A549 (cell line): ENCODE results near the gene CTCF. TPM values are rescaled to one million over a fixed set of nuclear protein-coding genes. Genes with fewer than 3 reads are reported as not detected.

Experiments
- ATAC-seq, 2 experiments: fragments of 200-7000 bp in 1 of 2; fragments of >200 bp in 1 of 2; cut with Nextera tagmentation in 1 of 2; cut with Tn5 transposase in 1 of 2; 3 replicates each; pipeline versions ENCODE4 v1.8.0 to v1.9.1; 2018 to 2020; ENCODE audit warnings: mild to moderate bottlenecking in 1 of 2, moderate library complexity in 1 of 2
- CTCF ChIA-PET: fragments of 300-600 bp; sonication (Branson Sonifier 250); formaldehyde crosslinking; extraction: SDS; loops from one replicate; lab custom pipeline; 2021; ENCODE audit warnings: antibody characterized with exemption, inconsistent platforms; lab: Yijun Ruan, JAX
- POLR2A ChIA-PET: fragments of 350-600 bp; formaldehyde crosslinking; extraction: SDS; loops from one replicate; lab custom pipeline; 2021; ENCODE audit warnings: antibody characterized with exemption, inconsistent platforms; lab: Yijun Ruan, JAX
- DNase-seq, 2 experiments: peaks; one replicate each; pipeline versions ENCODE4 v3.0.0 to v3.0.0-alpha.2; 2011 to 2016; ENCODE audit warnings: low read depth in 1 of 2, low spot score in 1 of 2
- FAIRE-seq: peaks from 2 replicates; lab custom pipeline; 2011; peaks lifted over from hg19 to GRCh38; lab: Jason Lieb, UNC
- H3K27ac ChIP-seq, 2 experiments: fragments of >200 bp; sonication (Bioruptor Twin); formaldehyde crosslinking; 3 replicates each; pipeline ENCODE4 v1.5.1; 2016 to 2017
- H3K4me1 ChIP-seq: fragments of >200 bp; sonication (Bioruptor Twin); formaldehyde crosslinking; 3 replicates; pipeline ENCODE4 v1.6.1; 2016
- H3K4me2 ChIP-seq: fragments of >200 bp; sonication (Bioruptor Twin); formaldehyde crosslinking; 3 replicates; pipeline ENCODE4 v1.6.1; 2016
- H3K4me3 ChIP-seq: fragments of >200 bp; sonication (Bioruptor Twin); formaldehyde crosslinking; 3 replicates; pipeline ENCODE4 v1.5.1; 2016
- H3K9me3 ChIP-seq: fragments of >200 bp; sonication (Bioruptor Twin); formaldehyde crosslinking; 3 replicates; pipeline ENCODE4 v1.6.1; 2016
- CHD2 ChIP-seq: fragments of 150-350 bp; IDR thresholded peaks from 2 replicates; pipeline ENCODE4 v1.6.1; 2014; ENCODE audit warnings: low read length; ENCODE audit not compliant: partially characterized antibody
- EP300 ChIP-seq, 2 experiments: fragments of >200 bp; sonication (Bioruptor Twin); formaldehyde crosslinking; IDR thresholded peaks; 2 replicates in 1 of 2; 3 replicates in 1 of 2; pipeline ENCODE4 v1.6.1; 2016 to 2017
- FOSB ChIP-seq: fragments of 250-450 bp; sonication (Bioruptor Pico); IDR thresholded peaks from 2 replicates; pipeline ENCODE4 v1.5.0; 2020; ENCODE audit warnings: mild to moderate bottlenecking, moderate library complexity
- FOSL2 ChIP-seq, 2 experiments: fragments of 450-650 bp in 1 of 2; fragments of >200 bp in 1 of 2; sonication (Bioruptor Twin) in 1 of 2; formaldehyde crosslinking; IDR thresholded peaks; 2 replicates each; pipeline versions ENCODE4 v1.5.0 to v1.6.1; 2016 to 2020; ENCODE audit warnings: mild to moderate bottlenecking in 1 of 2, moderate library complexity in 1 of 2
- FOXS1 ChIP-seq: fragments of 250-450 bp; sonication (Bioruptor Pico); IDR thresholded peaks from 2 replicates; pipeline ENCODE4 v1.5.0; 2020; ENCODE audit warnings: mild to moderate bottlenecking, moderate library complexity
- GATA3 ChIP-seq: IDR thresholded peaks from 2 replicates; pipeline ENCODE4 v1.6.1; 2012; ENCODE audit warnings: borderline replicate concordance
- HDAC2 ChIP-seq: fragments of 200-600 bp; sonication (generic); IDR thresholded peaks from 2 replicates; pipeline ENCODE4 v1.6.1; 2016
- JUN ChIP-seq, 2 experiments: fragments of >200 bp; sonication (Bioruptor Twin); formaldehyde crosslinking; IDR thresholded peaks; 2 replicates in 1 of 2; 3 replicates in 1 of 2; pipeline ENCODE4 v1.6.1; 2016 to 2017
- JUNB ChIP-seq: fragments of >200 bp; sonication (Bioruptor Twin); formaldehyde crosslinking; IDR thresholded peaks from 2 replicates; pipeline ENCODE4 v1.6.1; 2016
- KDM5A ChIP-seq: fragments of 200-600 bp; sonication (generic); IDR thresholded peaks from 2 replicates; pipeline ENCODE4 v1.6.1; 2016; ENCODE audit warnings: antibody characterized with exemption, mild to moderate bottlenecking
- NPAS2 ChIP-seq: fragments of 250-450 bp; sonication (Bioruptor Pico); IDR thresholded peaks from 2 replicates; pipeline ENCODE4 v1.8.0; 2022; ENCODE audit warnings: mild to moderate bottlenecking, moderate library complexity, borderline replicate concordance
- PHF8 ChIP-seq: fragments of 200-600 bp; sonication (generic); IDR thresholded peaks from 2 replicates; pipeline ENCODE4 v1.6.1; 2016; ENCODE audit warnings: low read depth, mild to moderate bottlenecking, antibody characterized with exemption, moderate library complexity, borderline replicate concordance
- POLR2A ChIP-seq: IDR thresholded peaks from 2 replicates; pipeline ENCODE4 v1.6.1; 2012; ENCODE audit warnings: mild to moderate bottlenecking, low read length
- RCOR1 ChIP-seq: fragments of 150-350 bp; IDR thresholded peaks from 2 replicates; pipeline ENCODE4 v1.6.1; 2014; ENCODE audit warnings: antibody characterized with exemption, low read length, low read depth
- RFX5 ChIP-seq: fragments of 450-650 bp; IDR thresholded peaks from 2 replicates; pipeline ENCODE4 v1.7.1; 2014; ENCODE audit warnings: antibody characterized with exemption, mild to moderate bottlenecking, moderate library complexity
- RNF2 ChIP-seq: fragments of 200-600 bp; sonication (generic); IDR thresholded peaks from 2 replicates; pipeline ENCODE4 v1.6.1; 2016; ENCODE audit warnings: low read depth, mild to moderate bottlenecking, antibody characterized with exemption, moderate library complexity, borderline replicate concordance
- SMC3 ChIP-seq: fragments of >200 bp; sonication (Bioruptor Twin); formaldehyde crosslinking; IDR thresholded peaks from 3 replicates; pipeline ENCODE4 v1.6.1; 2018; ENCODE audit warnings: inconsistent platforms
- SREBF2 ChIP-seq: fragments of 450-650 bp; IDR thresholded peaks from 2 replicates; pipeline ENCODE4 v1.6.1; 2014; ENCODE audit warnings: mild to moderate bottlenecking, moderate library complexity
- TFCP2L1 ChIP-seq: fragments of 250-450 bp; sonication (Bioruptor Pico); IDR thresholded peaks from 2 replicates; pipeline ENCODE4 v1.5.0; 2021; ENCODE audit warnings: mild to moderate bottlenecking
- ZC3H11A ChIP-seq: fragments of 450-650 bp; IDR thresholded peaks from 2 replicates; pipeline ENCODE4 v1.6.1; 2014; ENCODE audit warnings: antibody characterized with exemption, mild to moderate bottlenecking
- ZSCAN20 ChIP-seq: fragments of 250-450 bp; sonication (Bioruptor Pico); IDR thresholded peaks from 2 replicates; pipeline ENCODE4 v1.8.0; 2022; ENCODE audit warnings: mild to moderate bottlenecking, moderate library complexity
- WGBS: methylation state at CpG from one replicate; pipeline ENCODE4 v1.1.6; 2017; ENCODE audit errors: missing lambda C conversion rate; 5-methylcytosine and 5-hydroxymethylcytosine counted together
- polyA plus RNA-seq, 4 experiments: library from polyadenylated mRNA; depleted of rRNA in 3 of 4; stranded (reverse); fragments of >200 nt; fragmentation: RNase III in 1 of 4; extraction: RNeasy Plus Mini Kit Qiagen cat#74134 plus additional on column Dnase treatment in 1 of 4; gene quantifications; 2 replicates in 3 of 4; 3 replicates in 1 of 4; pipeline ENCODE4 v1.2.3, GENCODE V29; 2011 to 2017
- TF ChIP-seq, protein P1 (sequence below): fragments of >200 bp; sonication (Bioruptor Twin); formaldehyde crosslinking; IDR thresholded peaks from 2 replicates; pipeline ENCODE4 v1.6.1; 2016
- TF ChIP-seq, protein P2 (sequence below): fragments of 250-450 bp; sonication (Bioruptor Pico); IDR thresholded peaks from 2 replicates; pipeline ENCODE4 v1.5.0; 2021; ENCODE audit warnings: mild to moderate bottlenecking, moderate library complexity, borderline replicate concordance
- TF ChIP-seq, protein P3 (sequence below): fragments of 200-600 bp; sonication (generic); IDR thresholded peaks from 2 replicates; pipeline ENCODE4 v1.6.1; 2016; ENCODE audit warnings: antibody characterized with exemption, mild to moderate bottlenecking, moderate library complexity
- TF ChIP-seq, protein P4 (sequence below): IDR thresholded peaks from 2 replicates; pipeline ENCODE4 v1.6.1; 2012; ENCODE audit warnings: low read depth, borderline replicate concordance

Gene CTCF
- polyA plus RNA-seq, 2 of the 4 experiments (the other 2 are of a cell fraction): 42.5 to 58.4 TPM

DNA sequence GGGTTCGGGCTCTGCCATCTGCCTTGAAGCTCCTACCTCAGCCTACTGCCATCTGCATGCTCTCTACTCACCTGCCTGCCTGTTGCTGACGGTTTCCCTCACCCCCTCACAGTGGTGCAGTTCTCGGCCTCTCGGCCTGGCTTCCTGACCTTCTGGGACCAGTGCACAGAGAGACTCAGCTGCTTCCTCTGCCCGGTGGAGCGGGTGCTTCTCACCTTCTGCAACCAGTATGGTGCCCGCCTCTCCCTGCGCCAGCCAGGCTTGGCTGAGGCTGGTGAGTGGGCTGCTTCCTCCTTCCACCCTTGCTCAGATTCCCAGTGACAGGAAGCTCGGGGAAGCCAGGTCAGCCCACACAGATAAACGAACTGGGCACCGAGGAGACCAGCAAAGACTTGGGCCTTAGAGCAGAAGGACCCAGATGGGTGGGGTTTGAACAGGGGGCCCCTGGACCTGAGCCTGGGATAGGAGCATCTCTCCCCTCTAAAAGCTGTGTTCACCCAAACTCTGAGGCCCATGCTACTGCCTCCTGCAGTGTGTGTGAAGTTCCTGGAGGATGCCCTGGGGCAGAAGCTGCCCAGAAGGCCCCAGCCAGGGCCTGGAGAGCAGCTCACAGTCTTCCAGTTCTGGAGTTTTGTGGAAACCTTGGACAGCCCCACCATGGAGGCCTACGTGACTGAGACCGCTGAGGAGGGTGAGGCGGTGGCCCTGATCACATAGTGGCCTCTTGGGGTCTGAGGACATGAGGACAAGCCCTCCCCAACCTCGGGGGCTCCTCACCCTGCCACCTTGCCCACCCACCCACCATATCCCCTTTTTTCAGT lies 17.3 kb upstream of the CTCF start:
- H3K4me3 ChIP-seq: no peak overlapping the region
- WGBS: 83% methylated on average over 15 of the region's 15 CpGs
- peaks cover 9% of the 10 kb centered on the region; the same call in 1 of the 3 replicates for H3K4me1 ChIP-seq
- ChIA-PET CTCF (interaction anchor here (0.6 to 22.1 kb wide), 14 partner anchors 10 to 122 kb away, joined by 3 to 301 read pairs (median 5); partner anchors contain the start of genes ACD, ATP6V0D1, CARMIL2 and CTCF), POLR2A (interaction anchor here (0.7 kb wide), 1 partner anchor 18 kb away, joined by 3 read pairs; no protein-coding TSS in a partner anchor)
- TF ChIP-seq PHF8 (no peak), SMC3 (no peak), GATA3 (no peak), FOSL2 (IDR thresholded peaks at IDR 0.05) (no peak), FOSL2 (CRISPR knock-in tag; IDR thresholded peaks at IDR 0.05) (no peak), RNF2 (no peak), KDM5A (no peak), RFX5 (no peak), POLR2A (no peak), SREBF2 (no peak), FOSB (CRISPR knock-in tag) (no peak), HDAC2 (no peak), RCOR1 (no peak), FOXS1 (CRISPR knock-in tag) (no peak), CHD2 (no peak), JUNB (no peak), JUN (IDR thresholded peaks at IDR 0.05) (no peak), TFCP2L1 (CRISPR knock-in tag) (no peak)
- TF ChIP-seq, protein P1, sequence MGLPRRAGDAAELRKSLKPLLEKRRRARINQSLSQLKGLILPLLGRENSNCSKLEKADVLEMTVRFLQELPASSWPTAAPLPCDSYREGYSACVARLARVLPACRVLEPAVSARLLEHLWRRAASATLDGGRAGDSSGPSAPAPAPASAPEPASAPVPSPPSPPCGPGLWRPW: no peak
- TF ChIP-seq, protein P2, sequence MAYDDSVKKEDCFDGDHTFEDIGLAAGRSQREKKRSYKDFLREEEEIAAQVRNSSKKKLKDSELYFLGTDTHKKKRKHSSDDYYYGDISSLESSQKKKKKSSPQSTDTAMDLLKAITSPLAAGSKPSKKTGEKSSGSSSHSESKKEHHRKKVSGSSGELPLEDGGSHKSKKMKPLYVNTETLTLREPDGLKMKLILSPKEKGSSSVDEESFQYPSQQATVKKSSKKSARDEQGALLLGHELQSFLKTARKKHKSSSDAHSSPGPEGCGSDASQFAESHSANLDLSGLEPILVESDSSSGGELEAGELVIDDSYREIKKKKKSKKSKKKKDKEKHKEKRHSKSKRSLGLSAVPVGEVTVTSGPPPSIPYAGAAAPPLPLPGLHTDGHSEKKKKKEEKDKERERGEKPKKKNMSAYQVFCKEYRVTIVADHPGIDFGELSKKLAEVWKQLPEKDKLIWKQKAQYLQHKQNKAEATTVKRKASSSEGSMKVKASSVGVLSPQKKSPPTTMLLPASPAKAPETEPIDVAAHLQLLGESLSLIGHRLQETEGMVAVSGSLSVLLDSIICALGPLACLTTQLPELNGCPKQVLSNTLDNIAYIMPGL: no peak
- TF ChIP-seq, protein P3, sequence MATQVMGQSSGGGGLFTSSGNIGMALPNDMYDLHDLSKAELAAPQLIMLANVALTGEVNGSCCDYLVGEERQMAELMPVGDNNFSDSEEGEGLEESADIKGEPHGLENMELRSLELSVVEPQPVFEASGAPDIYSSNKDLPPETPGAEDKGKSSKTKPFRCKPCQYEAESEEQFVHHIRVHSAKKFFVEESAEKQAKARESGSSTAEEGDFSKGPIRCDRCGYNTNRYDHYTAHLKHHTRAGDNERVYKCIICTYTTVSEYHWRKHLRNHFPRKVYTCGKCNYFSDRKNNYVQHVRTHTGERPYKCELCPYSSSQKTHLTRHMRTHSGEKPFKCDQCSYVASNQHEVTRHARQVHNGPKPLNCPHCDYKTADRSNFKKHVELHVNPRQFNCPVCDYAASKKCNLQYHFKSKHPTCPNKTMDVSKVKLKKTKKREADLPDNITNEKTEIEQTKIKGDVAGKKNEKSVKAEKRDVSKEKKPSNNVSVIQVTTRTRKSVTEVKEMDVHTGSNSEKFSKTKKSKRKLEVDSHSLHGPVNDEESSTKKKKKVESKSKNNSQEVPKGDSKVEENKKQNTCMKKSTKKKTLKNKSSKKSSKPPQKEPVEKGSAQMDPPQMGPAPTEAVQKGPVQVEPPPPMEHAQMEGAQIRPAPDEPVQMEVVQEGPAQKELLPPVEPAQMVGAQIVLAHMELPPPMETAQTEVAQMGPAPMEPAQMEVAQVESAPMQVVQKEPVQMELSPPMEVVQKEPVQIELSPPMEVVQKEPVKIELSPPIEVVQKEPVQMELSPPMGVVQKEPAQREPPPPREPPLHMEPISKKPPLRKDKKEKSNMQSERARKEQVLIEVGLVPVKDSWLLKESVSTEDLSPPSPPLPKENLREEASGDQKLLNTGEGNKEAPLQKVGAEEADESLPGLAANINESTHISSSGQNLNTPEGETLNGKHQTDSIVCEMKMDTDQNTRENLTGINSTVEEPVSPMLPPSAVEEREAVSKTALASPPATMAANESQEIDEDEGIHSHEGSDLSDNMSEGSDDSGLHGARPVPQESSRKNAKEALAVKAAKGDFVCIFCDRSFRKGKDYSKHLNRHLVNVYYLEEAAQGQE: no peak
- H3K9me3 ChIP-seq: no peaks in the 10 kb centered on the region
- H3K27ac ChIP-seq: no peak overlapping the region; a peak in 1 of 6 replicates
- no peak overlapping the region for H3K4me2 ChIP-seq
- DNase-seq (no peak), ATAC-seq (no peak), FAIRE-seq (no peak)

DNA sequence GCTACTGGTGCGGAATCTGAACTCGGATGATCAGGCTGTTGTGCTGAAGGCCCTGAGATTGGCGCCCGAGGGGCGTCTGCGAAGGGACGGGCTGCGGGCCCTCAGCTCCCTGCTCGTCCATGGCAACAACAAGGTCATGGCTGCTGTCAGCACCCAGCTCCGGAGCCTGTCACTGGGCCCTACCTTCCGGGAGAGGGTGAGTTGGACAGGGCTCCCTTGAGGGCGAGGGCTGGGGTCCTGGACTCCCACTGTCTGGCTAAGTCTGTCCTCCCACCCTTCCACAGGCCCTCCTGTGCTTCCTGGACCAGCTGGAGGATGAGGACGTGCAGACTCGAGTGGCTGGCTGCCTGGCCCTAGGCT lies 16.7 kb upstream of the CTCF start:
- peaks cover 9% of the 10 kb centered on the region; the same call in 1 of the 3 replicates for H3K4me1 ChIP-seq
- FAIRE-seq: no peak
- no peak overlapping the region for H3K4me2 ChIP-seq
- POLR2A ChIA-PET: interaction anchor here (0.7 kb wide), 1 partner anchor 17 kb away, joined by 3 read pairs; no protein-coding TSS in a partner anchor
- no peak overlapping the region for H3K4me3 ChIP-seq
- no peak for TF ChIP-seq TFCP2L1 (CRISPR knock-in tag)
- TF ChIP-seq, protein P4, sequence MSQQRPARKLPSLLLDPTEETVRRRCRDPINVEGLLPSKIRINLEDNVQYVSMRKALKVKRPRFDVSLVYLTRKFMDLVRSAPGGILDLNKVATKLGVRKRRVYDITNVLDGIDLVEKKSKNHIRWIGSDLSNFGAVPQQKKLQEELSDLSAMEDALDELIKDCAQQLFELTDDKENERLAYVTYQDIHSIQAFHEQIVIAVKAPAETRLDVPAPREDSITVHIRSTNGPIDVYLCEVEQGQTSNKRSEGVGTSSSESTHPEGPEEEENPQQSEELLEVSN: no peak
- no peak for TF ChIP-seq NPAS2 (CRISPR knock-in tag)
- TF ChIP-seq POLR2A: no peak
- no peak for TF ChIP-seq ZC3H11A
- no peak for TF ChIP-seq ZSCAN20 (CRISPR knock-in tag)
- no peak for TF ChIP-seq EP300 (IDR thresholded peaks at IDR 0.05)
- TF ChIP-seq, all 56 proteins: peak for 0
- DNase-seq (no peak), ATAC-seq (no peak)
- H3K9me3 ChIP-seq: no peaks in the 10 kb centered on the region
- WGBS: 92% methylated on average over 14 of the region's 14 CpGs
- H3K27ac ChIP-seq: no peak overlapping the region
- CTCF ChIA-PET: interaction anchor here (0.6 to 22.1 kb wide), 10 partner anchors 10 to 127 kb away, joined by 3 to 301 read pairs (median 7); partner anchors contain the start of genes CARMIL2, CTCF and RIPOR1
